Natural killer cell (primary cell): ENCODE measurements around the gene TNIK. TPM values are rescaled to one million over a fixed set of nuclear protein-coding genes. Genes with fewer than 3 reads are reported as not detected.
"Not testable (repeated sequence)": the region's sequence is repeated elsewhere in the genome, so short reads cannot be mapped to it uniquely, and the experiment has no call there.

ENCODE experiments used
- ATAC-seq, 3 donors: fragments of 150-1000 bp in 2 of 3; fragments of 200-7000 bp in 1 of 3; cut with Tn5 transposase; 1 replicate in 1 of 3; 2 replicates in 2 of 3; pipeline ENCODE4 v1.10.0; 2021; ENCODE audit warnings: mild to moderate bottlenecking in 2 of 3, moderate library complexity in 2 of 3
- DNase-seq, 2 donors: peaks; one replicate each; pipeline versions ENCODE4 v3.0.0 to v3.0.0-alpha.2; 2013 to 2021; ENCODE audit warnings: mixed read lengths in 1 of 2
- H3K27ac ChIP-seq: one replicate; pipeline ENCODE4 v1.5.1; 2013; ENCODE audit warnings: mild to moderate bottlenecking, low read length
- H3K27me3 ChIP-seq: one replicate; pipeline ENCODE4 v1.6.1; 2013; ENCODE audit warnings: low read length; ENCODE audit not compliant: control insufficient read depth, insufficient read depth
- H3K36me3 ChIP-seq: one replicate; pipeline ENCODE4 v1.6.1; 2013; ENCODE audit warnings: low read length; ENCODE audit not compliant: control insufficient read depth, insufficient read depth
- H3K4me1 ChIP-seq: one replicate; pipeline ENCODE4 v1.6.1; 2013; ENCODE audit warnings: low read length; ENCODE audit not compliant: control insufficient read depth, insufficient read depth
- H3K4me3 ChIP-seq: one replicate; pipeline ENCODE4 v1.5.1; 2013; ENCODE audit warnings: low read length
- H3K9me3 ChIP-seq: one replicate; pipeline ENCODE4 v1.6.1; 2013; ENCODE audit warnings: low read length; ENCODE audit not compliant: control insufficient read depth, insufficient read depth
- H3K27ac Mint-ChIP-seq, 2 donors: one replicate each; pipeline ENCODE4 v1.8.0; 2022; ENCODE audit warnings: mild to moderate bottlenecking in 2 of 2, mixed read lengths in 2 of 2, moderate library complexity in 1 of 2
- H3K27me3 Mint-ChIP-seq, 2 donors: one replicate each; pipeline ENCODE4 v1.8.0; 2022; ENCODE audit warnings: low read depth in 2 of 2, mixed read lengths in 2 of 2
- H3K36me3 Mint-ChIP-seq: one replicate; pipeline ENCODE4 v1.8.0; 2022; ENCODE audit warnings: mixed read lengths
- H3K4me1 Mint-ChIP-seq, 2 donors: one replicate each; pipeline ENCODE4 v1.8.0; 2022; ENCODE audit warnings: mixed read lengths in 2 of 2
- H3K4me3 Mint-ChIP-seq: one replicate; pipeline ENCODE4 v1.8.0; 2022; ENCODE audit warnings: mild to moderate bottlenecking, moderate library complexity, mixed read lengths
- H3K9me3 Mint-ChIP-seq, 2 donors: one replicate each; pipeline ENCODE4 v1.8.0; 2022; ENCODE audit warnings: mixed read lengths in 2 of 2
- CTCF ChIP-seq: fragments of 200-600 bp; IDR thresholded peaks from one replicate; pipeline ENCODE4 v1.8.0; 2022; ENCODE audit warnings: antibody characterized with exemption
- WGBS: methylation state at CpG from one replicate; pipeline ENCODE4 v1.1.7; 2013; ENCODE audit warnings: missing lambda C conversion rate; ENCODE audit not compliant: insufficient coverage; 5-methylcytosine and 5-hydroxymethylcytosine counted together
- intact Hi-C: fragments of 100-400 bp; cut with micrococcal nuclease; formaldehyde crosslinking; loops from one replicate; pipeline ENCODE4 v1.14.2; 2022
- total RNA-seq, 4 donors: library from RNA; stranded (reverse); fragments of 120-200 nt in 1 of 4; gene quantifications; one replicate each; pipeline versions ENCODE4 v1.2.3 to v1.2.4, GENCODE V29; 2013 to 2022

TNIK gene
- total RNA-seq, 3 donors from 2014 or later (not counting 1 experiment from before 2014, with no cell fraction given) = 93.7 to 122 (median 119) TPM

DNA sequence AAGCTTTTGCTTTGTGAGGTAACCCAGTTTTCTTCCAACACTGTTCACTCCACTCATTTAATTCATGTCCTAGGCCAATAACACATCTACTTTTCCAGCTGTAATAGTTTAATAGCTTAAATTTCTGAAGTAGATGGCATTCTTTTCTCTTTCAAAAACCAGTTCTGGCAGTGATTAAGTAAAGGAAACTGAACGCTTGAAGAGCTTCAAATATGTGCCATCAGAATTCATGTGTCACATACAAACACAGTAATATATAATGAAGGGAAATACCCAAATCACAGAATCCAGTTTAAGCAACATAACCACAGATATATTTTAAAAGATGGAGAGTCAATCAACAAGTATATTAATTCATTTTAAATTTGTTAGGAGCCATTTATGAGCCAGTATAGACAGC is 91.0 kb downstream of the TNIK start:
- Mint-ChIP-seq H3K4me1 (peaks cover 16 to 31% of the 10 kb centered on the region in 2 donors), H3K36me3 (no peaks in the 10 kb centered on the region), H3K27me3 (no peaks in the 10 kb centered on the region), H3K27ac (peak overlapping the region in 1 of 2 donors; percentile 60), H3K9me3 (no peaks in the 10 kb centered on the region), H3K4me3 (no peak overlapping the region)
- Histone ChIP-seq H3K36me3 (peaks cover 4% of the 10 kb centered on the region), H3K4me3 (no peak overlapping the region), H3K9me3 (no peaks in the 10 kb centered on the region), H3K27me3 (no peaks in the 10 kb centered on the region), H3K4me1 (no peaks in the 10 kb centered on the region), H3K27ac (no peak overlapping the region)
- ATAC-seq (no peak), DNase-seq (no peak)
- intact Hi-C loops = no loop called here
- no CpG with 5 or more reads among the region's 1 CpG for WGBS
- TF ChIP-seq CTCF = no peak

DNA sequence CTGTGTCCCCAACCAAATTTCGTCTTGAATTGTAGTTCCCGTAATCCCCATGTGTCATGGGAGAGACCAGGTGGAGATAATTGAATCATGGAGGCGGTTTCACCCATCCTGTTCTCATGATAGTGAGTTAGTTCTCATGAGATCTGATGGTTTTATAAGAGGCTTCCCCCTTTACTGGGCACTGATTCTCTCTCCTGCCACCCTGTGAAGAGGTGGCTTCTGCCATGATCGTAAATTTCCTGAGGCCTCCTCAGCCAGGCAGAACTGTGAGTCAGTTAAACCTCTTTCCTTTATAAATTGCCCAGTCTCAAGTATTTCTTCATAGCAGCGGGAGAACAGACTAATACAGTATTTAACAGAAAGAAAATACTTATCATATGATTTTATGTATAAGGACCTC is 93.5 kb downstream of the TNIK start:
- H3K4me1 ChIP-seq, H3K27me3 ChIP-seq, H3K27ac ChIP-seq, intact Hi-C loops, H3K36me3 ChIP-seq, H3K4me3 Mint-ChIP-seq, H3K9me3 Mint-ChIP-seq, H3K4me3 ChIP-seq, ATAC-seq, DNase-seq, H3K9me3 ChIP-seq, H3K36me3 Mint-ChIP-seq, H3K27me3 Mint-ChIP-seq: not testable (repeated sequence)
- WGBS = 99% methylated on average over 4 of the region's 5 CpGs
- Mint-ChIP-seq H3K4me1 (peaks cover 32 to 54% of the 10 kb centered on the region in 2 donors), H3K27ac (peak overlapping the region in 1 of 2 donors; percentile 23)

- DNase-seq (no peak), ATAC-seq (no peak)
- no peaks in the 10 kb centered on the region for H3K9me3 Mint-ChIP-seq
- intact Hi-C loops = no loop called here
- no peaks in the 10 kb centered on the region for H3K27me3 Mint-ChIP-seq
- no peaks in the 10 kb centered on the region for H3K4me1 ChIP-seq
- H3K27ac Mint-ChIP-seq = no peak overlapping the region
- no peak overlapping the region for H3K4me3 ChIP-seq
- H3K9me3 ChIP-seq = no peaks in the 10 kb centered on the region
- peaks cover 4% of the 10 kb centered on the region for H3K36me3 ChIP-seq
- no peak overlapping the region for H3K4me3 Mint-ChIP-seq
- WGBS = no CpG with 5 or more reads among the region's 1 CpG
- no peaks in the 10 kb centered on the region for H3K27me3 ChIP-seq
- H3K27ac ChIP-seq = no peak overlapping the region
- H3K4me1 Mint-ChIP-seq = peaks cover 37 to 61% of the 10 kb centered on the region in 2 donors
- no peak for TF ChIP-seq CTCF
- no peaks in the 10 kb centered on the region for H3K36me3 Mint-ChIP-seq
Measured at GRCh38 chr3:171366043-171366442, 94.2 kb downstream of the TNIK start.

DNA sequence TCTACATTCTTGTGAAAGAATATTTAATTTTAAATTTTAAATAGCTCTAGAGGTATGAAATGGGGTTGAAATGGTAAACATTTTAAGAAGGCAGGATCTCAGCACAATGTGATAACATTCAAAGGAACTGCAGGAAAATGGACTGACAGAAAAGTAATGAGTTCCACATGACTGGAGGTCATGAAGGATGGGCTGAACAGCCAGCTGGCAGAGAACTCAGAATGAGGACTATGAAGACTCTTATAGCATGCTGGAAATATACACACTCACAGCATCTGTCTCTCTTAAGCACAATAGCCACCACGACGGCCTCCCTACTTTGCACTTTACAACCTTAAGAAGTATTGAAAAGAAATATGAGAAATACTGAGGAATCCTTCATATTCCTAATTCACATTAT is 94.7 kb downstream of the TNIK start:
- peaks cover 43 to 67% of the 10 kb centered on the region in 2 donors for H3K4me1 Mint-ChIP-seq
- TF ChIP-seq CTCF = no peak
- intact Hi-C loops = no loop called here

More for the DNA sequence above, 94.7 kb downstream of the TNIK start:
- H3K27ac ChIP-seq = no peak overlapping the region
- Mint-ChIP-seq H3K27ac (peak overlapping the region in 1 of 2 donors; percentile 7), H3K9me3 (no peaks in the 10 kb centered on the region), H3K27me3 (no peaks in the 10 kb centered on the region), H3K4me3 (no peak overlapping the region), H3K36me3 (no peaks in the 10 kb centered on the region)
- peaks cover 4% of the 10 kb centered on the region for H3K36me3 ChIP-seq
- H3K4me1 ChIP-seq = no peaks in the 10 kb centered on the region
- no peaks in the 10 kb centered on the region for H3K9me3 ChIP-seq
- ATAC-seq (no peak), DNase-seq (no peak)
- H3K4me3 ChIP-seq = no peak overlapping the region
- H3K27me3 ChIP-seq = no peaks in the 10 kb centered on the region
- no CpG with 5 or more reads among the region's 2 CpGs for WGBS
